NCI-H1417 treated with DMSO at 0.1 percent for 48 hours (cell line): ENCODE data around the gene BANK1.

Experiments used
- DNase-seq: peaks from one replicate; lab custom pipeline; 2025; lab: John Stamatoyannopoulos, UW

BANK1 gene, protein sequence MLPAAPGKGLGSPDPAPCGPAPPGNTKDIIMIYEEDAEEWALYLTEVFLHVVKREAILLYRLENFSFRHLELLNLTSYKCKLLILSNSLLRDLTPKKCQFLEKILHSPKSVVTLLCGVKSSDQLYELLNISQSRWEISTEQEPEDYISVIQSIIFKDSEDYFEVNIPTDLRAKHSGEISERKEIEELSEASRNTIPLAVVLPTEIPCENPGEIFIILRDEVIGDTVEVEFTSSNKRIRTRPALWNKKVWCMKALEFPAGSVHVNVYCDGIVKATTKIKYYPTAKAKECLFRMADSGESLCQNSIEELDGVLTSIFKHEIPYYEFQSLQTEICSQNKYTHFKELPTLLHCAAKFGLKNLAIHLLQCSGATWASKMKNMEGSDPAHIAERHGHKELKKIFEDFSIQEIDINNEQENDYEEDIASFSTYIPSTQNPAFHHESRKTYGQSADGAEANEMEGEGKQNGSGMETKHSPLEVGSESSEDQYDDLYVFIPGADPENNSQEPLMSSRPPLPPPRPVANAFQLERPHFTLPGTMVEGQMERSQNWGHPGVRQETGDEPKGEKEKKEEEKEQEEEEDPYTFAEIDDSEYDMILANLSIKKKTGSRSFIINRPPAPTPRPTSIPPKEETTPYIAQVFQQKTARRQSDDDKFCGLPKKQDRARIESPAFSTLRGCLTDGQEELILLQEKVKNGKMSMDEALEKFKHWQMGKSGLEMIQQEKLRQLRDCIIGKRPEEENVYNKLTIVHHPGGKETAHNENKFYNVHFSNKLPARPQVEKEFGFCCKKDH

DNA sequence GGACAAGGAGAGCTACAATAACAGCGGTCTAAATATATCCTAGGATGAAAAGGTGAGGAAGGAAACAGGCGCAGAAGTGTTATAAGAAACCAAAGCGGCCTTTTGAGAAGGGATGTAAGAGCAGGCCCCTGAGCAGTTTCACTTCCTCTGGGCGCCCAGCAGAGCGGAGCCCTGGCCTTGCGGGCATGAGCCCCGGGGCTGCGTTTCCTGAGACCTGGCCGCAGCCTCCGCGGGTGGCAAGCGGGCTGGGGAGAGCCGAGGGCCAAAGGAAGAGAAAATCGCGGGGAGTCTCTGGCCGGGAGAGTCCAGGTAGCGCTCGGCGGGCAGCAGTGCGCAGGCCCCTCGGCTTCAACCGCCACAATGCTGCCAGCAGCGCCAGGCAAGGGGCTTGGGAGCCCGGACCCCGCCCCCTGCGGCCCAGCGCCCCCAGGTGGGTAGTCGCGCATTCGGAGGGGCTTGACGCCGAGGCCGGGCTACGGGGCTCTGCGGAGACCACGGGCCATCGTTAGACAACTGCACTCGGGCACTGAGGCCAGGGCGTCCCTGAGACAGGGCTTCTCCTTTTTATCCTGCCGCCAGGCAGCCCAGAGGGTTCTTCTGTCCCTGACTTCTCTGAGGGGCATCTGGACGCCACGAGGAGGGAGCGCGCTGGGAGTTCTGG is at the start of gene BANK1:
TSS of gene BANK1 (plus strand) at position 210 of the 661 bp plus-strand sequence. CDS start at position 361, 151 bp downstream.
- no peak for DNase-seq

DNA sequence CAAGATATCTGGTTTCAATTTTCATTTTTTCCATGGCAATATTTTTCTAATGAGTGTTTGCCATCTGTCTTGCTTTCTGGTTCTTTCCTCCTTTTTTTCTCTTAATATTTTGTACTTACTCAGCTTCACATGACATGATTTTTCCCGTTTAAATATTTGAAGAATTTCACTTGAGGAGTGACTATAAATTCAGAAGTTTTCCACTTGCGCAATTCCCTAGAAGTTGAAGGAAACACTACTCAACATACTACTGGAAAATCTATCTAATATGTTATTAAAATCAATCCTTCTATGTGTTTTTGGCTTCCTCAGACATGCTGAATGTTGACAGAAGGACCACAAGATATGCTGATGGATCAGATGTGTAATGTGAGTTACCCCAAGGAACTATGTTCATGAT is 36.8 kb upstream of the BANK1 start:
- no peak for DNase-seq

DNA sequence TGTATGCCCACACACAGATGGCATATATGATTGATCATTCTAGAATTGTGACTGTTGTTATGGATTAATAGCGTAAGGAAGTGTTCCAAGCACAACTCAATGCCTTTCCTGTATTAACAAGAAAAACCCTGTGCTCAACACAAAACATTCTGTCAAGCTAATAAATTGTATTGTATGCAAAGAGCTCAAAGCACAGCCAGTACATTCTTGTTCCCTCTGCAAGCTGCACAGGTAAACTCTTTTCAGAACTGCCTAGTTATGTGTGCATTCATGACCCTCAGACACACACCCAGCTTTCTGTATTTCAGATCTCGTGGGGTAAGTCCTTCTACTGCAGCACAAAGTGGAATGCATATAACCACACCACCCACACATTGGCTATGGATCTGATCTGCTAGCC is 34.3 kb upstream of the BANK1 start:
- no peak for DNase-seq

DNA sequence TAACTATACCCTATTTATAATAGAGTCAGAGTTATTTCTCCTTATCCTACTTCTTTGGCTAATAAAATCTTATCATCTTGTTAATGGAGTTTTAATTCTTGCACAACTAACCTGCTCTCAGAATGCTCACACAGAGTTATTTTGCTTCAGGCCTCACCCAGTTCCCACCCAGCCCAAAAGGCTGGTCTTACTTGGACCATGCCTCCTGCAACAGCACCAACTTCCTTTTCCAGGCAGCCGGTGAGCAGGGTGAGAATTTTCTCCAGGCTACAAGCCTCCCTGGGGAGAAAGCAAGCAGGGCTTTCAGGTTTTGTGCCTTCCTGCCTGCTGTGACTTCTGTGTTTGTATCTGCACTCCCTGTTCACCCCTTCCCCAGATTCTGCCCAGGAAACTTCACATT is 29.1 kb upstream of the BANK1 start:
- no peak for DNase-seq

DNA sequence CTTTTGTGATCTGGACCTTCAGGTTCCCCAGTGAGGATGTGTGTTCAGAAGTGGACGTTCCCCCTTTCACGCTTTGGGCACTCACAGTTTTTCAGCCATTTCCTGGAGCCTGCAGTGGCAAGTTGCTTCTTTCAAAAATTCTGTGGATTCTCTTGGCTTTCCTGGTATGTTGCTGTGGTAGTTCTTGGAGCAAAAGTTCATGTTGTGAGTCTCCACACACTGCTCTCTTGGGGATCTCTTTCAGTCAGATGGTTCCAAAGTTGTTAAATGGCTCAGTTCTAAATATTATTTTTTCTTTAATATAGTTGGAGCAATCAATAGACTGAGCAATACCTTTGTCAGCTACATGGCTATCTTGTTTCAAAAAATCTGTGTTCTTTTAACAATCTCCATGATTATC is 28.5 kb upstream of the BANK1 start:
- DNase-seq: no peak

DNA sequence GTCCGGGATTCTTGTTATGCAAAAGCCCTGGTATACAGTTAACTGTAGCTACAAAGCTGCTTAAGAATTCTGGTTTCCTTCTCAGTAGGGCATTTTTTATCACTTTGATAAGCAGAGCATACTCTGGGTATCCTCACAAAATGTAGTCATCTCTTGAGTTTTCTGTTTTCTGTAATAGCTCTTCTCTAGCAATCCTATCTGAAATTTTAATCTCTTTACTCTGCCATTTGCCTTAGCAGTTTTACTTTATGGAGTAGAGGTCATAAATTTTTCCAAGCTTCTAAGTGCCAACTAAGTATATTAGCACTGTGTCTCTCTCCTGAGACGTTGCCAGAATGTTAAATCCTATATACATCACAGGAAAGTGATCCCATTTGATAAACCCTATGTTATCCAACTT is 28.0 kb upstream of the BANK1 start:
- DNase-seq: no peak

DNA sequence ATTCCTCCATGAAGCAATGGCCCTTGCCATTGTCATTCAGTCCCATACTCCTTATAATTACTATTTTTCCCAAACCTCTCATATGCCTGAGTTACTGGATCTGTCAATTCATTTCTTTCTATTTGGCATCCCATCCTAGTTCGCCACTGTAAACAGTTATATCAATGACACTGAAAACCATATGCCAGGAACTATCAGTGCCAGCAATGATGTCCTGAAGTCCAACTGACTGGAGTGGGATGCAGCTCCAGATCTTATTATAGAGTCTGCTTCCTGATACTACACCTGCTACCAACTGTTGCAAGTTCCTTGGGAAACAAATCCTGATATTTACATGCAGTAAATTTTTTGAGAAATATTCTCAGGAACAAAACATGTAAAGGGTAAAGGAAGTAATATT is 27.0 kb upstream of the BANK1 start:
- no peak for DNase-seq

DNA sequence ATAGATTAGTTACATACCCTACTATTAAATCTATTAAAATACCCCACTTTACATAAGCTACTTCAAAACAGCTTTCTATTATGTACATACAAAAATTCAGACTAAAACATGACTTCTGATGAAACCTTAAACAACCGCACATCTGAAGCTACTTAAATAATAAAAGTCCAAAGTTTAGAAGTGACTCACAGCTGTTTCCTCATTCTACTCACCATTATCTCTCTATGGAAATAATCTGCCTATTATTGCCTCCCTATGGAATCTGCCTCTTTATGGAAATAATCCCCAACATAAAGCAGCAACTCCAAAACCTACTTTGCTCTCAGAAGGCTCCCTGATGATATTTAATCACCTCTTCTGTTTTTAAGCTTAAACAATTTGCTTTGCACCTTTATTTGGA is 15.7 kb upstream of the BANK1 start:
- no peak for DNase-seq

DNA sequence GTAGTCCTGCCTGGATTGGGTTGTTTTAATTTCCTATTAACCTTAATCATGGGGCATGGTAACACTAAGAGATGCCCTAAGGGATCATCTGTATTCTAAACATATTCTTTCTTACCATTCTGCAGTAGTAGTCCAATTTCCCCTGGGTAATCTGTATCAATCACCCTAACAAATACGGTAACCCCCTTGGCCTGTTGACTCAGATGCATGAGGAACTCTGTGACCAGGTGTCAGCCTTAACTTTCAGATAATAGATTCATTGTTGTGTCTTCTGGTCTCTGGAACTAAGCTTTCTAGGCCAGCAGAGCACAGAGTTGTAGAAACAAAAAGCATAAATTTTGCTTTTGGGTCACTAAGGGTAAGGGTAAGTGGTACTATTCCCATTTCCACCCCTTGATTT is 13.1 kb upstream of the BANK1 start:
- no peak for DNase-seq

DNA sequence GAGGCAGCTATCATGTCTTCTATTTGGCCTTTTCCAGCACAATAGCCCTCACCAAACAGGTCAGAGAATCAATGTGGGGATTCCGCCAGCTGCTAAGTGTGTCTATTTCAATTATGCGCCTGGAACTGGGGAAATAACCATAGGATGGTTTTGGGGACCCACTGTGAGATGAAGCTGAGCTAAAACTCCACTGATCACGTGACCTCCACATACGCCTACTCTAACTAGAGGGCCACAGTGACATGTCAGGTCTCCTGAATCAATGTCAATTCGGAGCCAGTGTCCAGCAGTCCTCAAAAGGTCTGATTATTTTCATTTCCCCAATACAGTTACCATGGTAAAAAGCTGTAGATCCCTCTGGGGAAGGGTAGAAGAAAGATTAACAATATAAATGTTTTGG is 10.2 kb upstream of the BANK1 start:
- DNase-seq: no peak

DNA sequence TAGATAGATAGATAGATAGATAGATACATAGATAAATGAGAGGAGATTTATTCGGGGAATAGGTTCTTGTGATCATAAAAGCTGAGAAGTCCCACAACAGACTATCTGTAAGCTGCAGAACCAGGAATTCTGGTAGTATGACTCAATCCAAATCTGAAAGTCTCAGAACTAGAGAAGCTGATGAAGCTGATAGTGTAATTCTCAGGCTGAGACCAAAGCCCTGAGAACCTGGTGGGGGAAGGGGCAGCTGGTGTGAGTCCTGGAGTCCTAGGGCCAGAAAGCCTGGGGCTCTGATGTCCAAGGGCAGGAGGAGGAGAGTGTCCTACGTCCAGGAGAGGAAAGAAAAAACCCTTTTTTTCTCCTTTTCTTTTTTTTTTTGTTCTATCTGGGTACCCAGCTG is 8.0 kb upstream of the BANK1 start:
- DNase-seq: no peak

DNA sequence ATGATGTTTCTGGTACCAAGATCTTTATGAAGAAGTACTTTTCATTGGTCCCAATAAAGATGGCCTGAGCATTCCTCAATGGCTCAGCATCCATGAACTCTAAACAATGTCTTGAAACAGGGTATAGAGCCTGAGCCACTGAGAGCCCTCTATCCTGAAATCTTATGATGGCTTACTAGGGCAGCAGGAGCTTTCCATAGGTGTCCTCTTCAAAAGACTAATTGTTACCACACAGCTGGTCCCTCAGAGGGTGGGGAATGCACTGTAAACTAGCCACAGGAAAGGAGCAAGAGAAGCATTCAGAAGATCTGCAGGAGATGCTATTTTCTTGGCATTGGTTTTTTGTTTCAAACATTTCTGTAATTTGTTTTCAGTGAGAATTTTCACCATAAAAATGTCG is 5.6 kb upstream of the BANK1 start:
- DNase-seq: no peak

DNA sequence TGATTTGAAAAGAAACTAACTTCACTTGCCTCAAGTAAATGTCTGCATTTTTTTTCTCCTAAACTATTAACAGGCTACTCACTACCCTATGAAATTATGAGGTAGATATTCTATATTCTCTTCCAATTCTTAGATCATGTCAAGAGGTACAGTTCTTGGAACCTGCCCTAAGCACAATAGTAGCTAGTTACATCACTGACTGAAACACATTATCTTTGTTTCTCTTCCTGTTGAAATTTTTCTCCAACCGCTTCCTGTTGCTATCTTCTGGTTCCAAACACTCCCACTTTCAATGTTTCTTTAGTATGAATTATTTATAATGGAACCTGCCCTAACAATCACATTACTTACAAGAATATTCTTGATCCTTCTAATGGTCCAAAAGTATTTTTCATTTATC is 5.0 kb upstream of the BANK1 start:
- DNase-seq: no peak

DNA sequence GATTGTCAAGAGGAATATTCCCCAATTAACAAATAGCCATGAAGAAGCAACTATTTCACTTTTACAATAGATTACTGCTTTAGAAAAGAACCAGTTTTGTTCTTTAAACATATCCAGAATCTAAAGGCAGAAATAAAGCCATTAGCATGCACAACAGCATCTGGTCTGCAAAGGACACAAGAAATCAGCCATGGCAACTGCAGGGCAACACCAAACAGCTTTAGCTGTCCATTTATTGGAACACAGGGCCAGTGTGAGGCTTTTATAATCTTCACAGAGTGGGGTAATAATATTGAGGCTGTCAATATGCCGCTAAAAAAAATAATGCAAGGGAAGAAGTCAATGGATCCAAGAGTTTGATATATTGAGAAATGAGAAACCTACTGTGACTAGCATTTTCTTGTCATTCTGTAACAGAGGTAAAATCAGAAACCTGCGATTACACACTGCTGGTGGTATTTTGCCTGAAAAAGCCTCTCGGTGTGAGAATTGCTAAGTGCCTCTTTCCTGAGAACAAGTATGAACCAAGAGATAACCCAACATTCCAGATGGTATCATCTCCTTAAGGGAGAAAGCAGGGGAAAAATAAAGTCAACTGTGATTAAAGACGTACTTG is 2.7 kb upstream of the BANK1 start:
- no peak for DNase-seq

DNA sequence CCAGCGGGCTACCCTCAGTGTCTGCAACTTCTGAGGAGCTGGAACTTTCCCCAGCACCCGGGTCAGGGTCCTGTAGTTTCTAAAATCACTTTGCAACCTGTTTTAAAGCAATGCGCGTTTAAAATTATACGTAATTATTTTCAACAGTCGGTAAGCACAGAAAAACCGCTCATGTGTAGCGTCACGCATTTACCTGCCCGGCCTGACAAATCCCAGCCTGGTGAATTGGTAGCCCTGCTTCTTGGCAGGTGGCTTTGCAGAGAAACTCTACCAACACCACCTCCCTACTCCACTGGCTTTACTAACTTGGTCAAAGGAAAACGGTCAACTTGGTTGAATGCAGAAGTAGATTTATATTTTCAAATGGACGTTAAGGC is 640 bp downstream of the BANK1 start:
- DNase-seq: no peak

DNA sequence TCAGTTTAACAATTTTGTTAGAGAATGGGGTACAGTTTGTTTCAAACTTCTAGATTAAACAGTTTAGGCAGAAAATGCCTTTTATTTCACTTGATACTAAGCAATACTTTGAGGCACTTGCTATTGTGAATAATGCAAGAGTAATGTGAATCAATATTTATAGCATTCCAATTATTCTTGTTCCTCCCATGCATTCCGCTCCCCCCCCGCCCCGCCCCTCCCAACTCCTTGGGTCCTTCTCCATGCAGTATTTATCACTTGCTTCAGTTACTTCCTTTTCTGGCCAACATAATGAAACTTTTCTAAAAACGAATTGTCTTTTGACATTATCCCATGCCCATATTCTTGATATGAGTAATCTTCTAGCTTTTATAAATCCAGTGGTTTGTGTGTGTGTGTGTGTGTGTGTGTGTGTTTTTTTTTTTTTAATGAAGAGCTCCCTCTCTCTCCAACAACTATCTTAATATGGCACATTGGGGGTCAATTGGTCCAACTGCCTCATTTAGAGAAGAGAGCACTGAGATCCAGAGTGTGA is 1.6 kb downstream of the BANK1 start:
- no peak for DNase-seq

DNA sequence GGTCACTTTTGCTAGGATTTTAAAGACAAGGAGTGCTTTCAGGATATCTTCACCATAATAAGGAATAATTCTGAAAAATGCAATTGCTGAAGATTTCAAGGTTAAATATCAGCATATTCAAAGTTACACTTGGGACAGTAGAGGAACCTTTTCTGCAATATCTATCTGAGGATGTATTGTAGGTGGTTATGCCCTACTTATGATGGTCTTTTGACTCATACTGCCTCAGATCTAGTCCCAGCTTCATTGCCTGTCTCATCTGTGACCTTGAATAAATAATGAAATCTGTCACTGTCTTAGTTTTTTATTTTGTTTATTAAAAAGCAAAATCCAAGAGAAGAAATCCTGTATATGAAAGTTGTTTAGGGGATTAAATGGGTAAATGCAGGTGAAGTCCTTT is 2.9 kb downstream of the BANK1 start:
- DNase-seq: no peak

DNA sequence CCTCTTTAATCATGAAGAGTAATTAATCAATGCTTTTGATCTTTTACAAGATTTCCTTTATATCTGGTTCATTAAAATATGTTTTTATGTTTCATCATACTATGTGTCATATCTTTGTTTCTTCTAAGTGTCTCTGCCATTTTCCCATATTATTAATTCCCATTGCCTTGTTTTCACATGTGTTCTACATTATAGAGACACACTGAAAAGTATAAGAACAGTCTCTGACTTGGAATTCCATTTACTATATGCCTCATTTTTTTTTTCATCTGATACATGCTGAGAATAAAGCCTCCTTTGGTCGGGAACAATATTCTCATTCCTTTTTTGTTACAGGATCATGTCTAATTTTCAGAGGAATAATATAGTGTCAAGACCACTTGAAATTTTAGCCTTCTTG is 4.3 kb downstream of the BANK1 start:
- DNase-seq: no peak

DNA sequence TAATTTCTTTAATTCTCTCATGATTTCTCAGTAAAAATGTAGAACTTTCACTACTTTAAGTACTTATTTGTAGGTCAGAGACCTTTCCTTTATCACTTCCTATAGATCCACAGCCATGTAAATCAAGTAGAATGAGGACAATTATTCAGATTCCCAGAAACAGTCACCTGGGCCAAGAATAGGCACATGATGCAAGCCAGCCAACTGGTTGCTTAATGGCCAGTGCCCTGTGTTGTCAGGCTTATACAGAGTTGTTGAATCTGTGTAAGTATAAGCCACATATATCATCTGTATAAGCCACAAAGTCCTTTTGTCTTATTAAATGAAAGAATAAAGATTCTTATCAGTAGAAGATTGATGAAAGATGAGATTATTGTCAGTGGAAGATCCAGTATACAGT is 5.2 kb downstream of the BANK1 start:
- DNase-seq: no peak

DNA sequence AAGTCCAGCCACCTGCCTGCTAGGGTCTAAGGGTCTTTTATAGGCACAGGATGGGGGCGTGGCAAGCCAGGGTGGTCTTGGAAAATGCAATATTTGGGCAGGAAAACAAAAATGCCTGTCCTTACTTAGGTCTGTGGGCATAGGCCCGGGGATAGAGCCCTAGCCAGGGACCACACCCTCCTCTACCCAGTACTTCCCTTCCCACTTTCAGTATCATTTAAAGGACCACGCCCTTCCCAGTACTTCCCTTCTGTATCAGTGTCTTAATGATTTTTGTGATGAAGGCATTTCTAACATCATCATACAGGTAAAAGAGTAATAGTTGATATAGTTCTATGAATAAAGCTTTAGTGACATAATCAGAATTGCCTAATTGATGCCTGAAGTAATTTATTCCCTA is 11.4 kb downstream of the BANK1 start:
- no peak for DNase-seq

DNA sequence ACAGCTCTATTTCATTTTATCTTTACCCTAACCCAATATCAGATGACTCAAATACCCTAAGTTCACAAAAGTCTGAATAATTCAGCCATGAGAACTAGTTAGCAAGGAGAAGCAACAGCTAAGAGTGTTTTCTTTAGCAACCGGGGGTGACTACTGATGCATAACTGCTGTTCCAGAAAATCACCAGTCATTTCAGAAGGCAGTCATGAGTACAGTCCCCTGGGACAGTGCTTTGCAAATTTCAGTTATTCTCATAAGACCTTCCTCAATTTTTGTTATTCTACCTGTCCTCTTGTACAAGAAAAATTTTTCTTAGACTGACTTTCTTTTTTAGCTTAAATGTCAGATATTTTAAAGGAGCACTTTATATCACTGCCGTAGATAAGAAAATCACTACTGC is 16.4 kb downstream of the BANK1 start:
- DNase-seq: no peak

DNA sequence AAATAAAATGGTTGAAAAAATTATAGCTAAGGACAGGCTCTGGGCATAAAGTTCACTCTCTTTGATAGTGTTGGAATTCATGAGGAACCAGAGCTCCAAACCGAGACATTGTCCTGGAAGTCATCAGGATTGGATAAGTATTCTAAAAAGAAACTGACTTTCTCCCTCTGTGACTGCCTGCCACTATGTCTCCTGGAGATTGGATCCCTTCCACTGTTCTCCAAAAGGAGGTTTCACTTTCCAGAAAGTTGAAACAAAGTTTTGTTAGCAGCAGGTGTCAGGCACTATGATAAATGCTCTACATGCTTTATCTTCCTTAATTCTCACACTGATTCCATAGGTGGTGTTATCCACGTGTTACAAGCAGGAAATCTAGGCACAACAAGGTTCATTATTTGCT is 16.8 kb downstream of the BANK1 start:
- DNase-seq: no peak
